Endothelial cell of umbilical vein (primary cell): ENCODE data around the gene BMPER. TPM values are rescaled to one million over a fixed set of nuclear protein-coding genes. Genes with fewer than 3 reads are reported as not detected.

Source experiments
- BruUV-seq: library from RNA; stranded (reverse); fragments of 400-500 nt; replicated peaks from 2 replicates; lab custom pipeline; 2021; lab: Mats Ljungman, UMichigan
- CTCF ChIA-PET: fragments of 300-600, 350-600 bp; sonication (Branson Sonifier 250); formaldehyde crosslinking; loops from one replicate; lab custom pipeline; 2021; ENCODE audit warnings: antibody characterized with exemption, inconsistent platforms; lab: Charles Lee
- POLR2A ChIA-PET: fragments of 300-600, 350-600 bp; sonication (Branson Sonifier 250); formaldehyde crosslinking; loops from one replicate; lab custom pipeline; 2021; ENCODE audit warnings: antibody characterized with exemption, inconsistent platforms; lab: Charles Lee
- DNase-seq: peaks from one replicate; pipeline ENCODE4 v3.0.0-alpha.2; 2011; ENCODE audit warnings: low read depth, low spot score
- FAIRE-seq: peaks from 2 replicates; lab custom pipeline; 2011; peaks lifted over from hg19 to GRCh38; lab: Jason Lieb, UNC
- H2AFZ ChIP-seq: 2 replicates; pipeline ENCODE4 v1.6.0; 2012; ENCODE audit warnings: low read depth, low read length, control low read depth, inconsistent platforms
- H3K27ac ChIP-seq: 2 replicates; pipeline ENCODE4 v1.5.1; 2011; ENCODE audit warnings: low read depth, mild to moderate bottlenecking, control low read depth, low read length, moderate library complexity; ENCODE audit not compliant: insufficient read depth
- H3K27me3 ChIP-seq, 2 experiments: 2 replicates each; pipeline versions ENCODE4 v1.6.0 to v1.6.1; 2011; ENCODE audit warnings: low read length in 2 of 2, mixed read lengths in 1 of 2; ENCODE audit not compliant: control insufficient read depth in 2 of 2, insufficient read depth in 2 of 2
- H3K36me3 ChIP-seq, 2 experiments: 2 replicates in 1 of 2; 3 replicates in 1 of 2; pipeline ENCODE4 v1.5.1; 2011; ENCODE audit warnings: low read length in 2 of 2, mild to moderate bottlenecking in 1 of 2, moderate library complexity in 1 of 2; ENCODE audit not compliant: control insufficient read depth in 2 of 2, insufficient read depth in 2 of 2; ENCODE audit errors: extremely low read depth in 1 of 2
- H3K4me1 ChIP-seq: 3 replicates; pipeline ENCODE4 v1.5.1; 2011; ENCODE audit warnings: mild to moderate bottlenecking, low read length; ENCODE audit not compliant: control insufficient read depth, insufficient read depth; ENCODE audit errors: extremely low read depth
- H3K4me2 ChIP-seq: 2 replicates; pipeline ENCODE4 v1.6.1; 2011; ENCODE audit warnings: low read length, control low read depth, mixed read lengths; ENCODE audit not compliant: insufficient read depth
- H3K4me3 ChIP-seq, 3 experiments: fragments of 200-600 bp in 1 of 3; sonication (generic), shearing (Covaris generic) in 1 of 3; replicated peaks in 1 of 3; 2 replicates each; pipeline ENCODE4 v1.5.1; 2011 to 2016; ENCODE audit warnings: control low read depth in 3 of 3, low read length in 3 of 3, mild to moderate bottlenecking in 2 of 3, inconsistent platforms in 1 of 3, low read depth in 1 of 3, moderate library complexity in 1 of 3; ENCODE audit not compliant: insufficient read depth in 1 of 3
- H3K79me2 ChIP-seq: 2 replicates; pipeline ENCODE4 v1.6.0; 2012; ENCODE audit warnings: low read length, inconsistent platforms; ENCODE audit not compliant: control insufficient read depth, insufficient read depth
- H3K9ac ChIP-seq: replicated peaks from 2 replicates; pipeline ENCODE3; 2011; ENCODE audit warnings: low read length, control low read depth; ENCODE audit not compliant: insufficient read depth; ENCODE audit errors: extremely low read depth
- H3K9me1 ChIP-seq: replicated peaks from 3 replicates; pipeline ENCODE4 v1.6.0; 2011; ENCODE audit warnings: mild to moderate bottlenecking, low read length; ENCODE audit not compliant: control insufficient read depth, insufficient read depth; ENCODE audit errors: extremely low read depth
- H3K9me3 ChIP-seq: replicated peaks from 2 replicates; pipeline ENCODE4 v1.5.1; 2012; ENCODE audit warnings: low read length, inconsistent platforms; ENCODE audit not compliant: control insufficient read depth, insufficient read depth
- H4K20me1 ChIP-seq: replicated peaks from 2 replicates; pipeline ENCODE3; 2011; ENCODE audit warnings: mild to moderate bottlenecking, low read length; ENCODE audit not compliant: control insufficient read depth, insufficient read depth; ENCODE audit errors: extremely low read depth
- CTCF ChIP-seq, 2 donors: IDR thresholded peaks; 1 replicate in 1 of 2; 2 replicates in 1 of 2; pipeline ENCODE4 v1.5.1; 2011; ENCODE audit warnings: low read length in 2 of 2, mild to moderate bottlenecking in 2 of 2, moderate library complexity in 2 of 2, control low read depth in 1 of 2, inconsistent platforms in 1 of 2, low read depth in 1 of 2; ENCODE audit not compliant: insufficient read depth in 1 of 2; ENCODE audit errors: extremely low read depth in 1 of 2
- EZH2 ChIP-seq: IDR thresholded peaks from 2 replicates; pipeline ENCODE4 v1.6.1; 2012; ENCODE audit warnings: borderline replicate concordance, low read depth, mild to moderate bottlenecking, moderate library complexity, low read length, inconsistent platforms; ENCODE audit not compliant: severe bottlenecking
- FOS ChIP-seq: IDR thresholded peaks from 2 replicates; pipeline ENCODE4 v1.6.1; 2011; ENCODE audit warnings: mild to moderate bottlenecking, low read length, moderate library complexity, borderline replicate concordance; ENCODE audit not compliant: insufficient read depth
- GATA2 ChIP-seq: IDR thresholded peaks from 2 replicates; pipeline ENCODE4 v1.7.0; 2011; ENCODE audit warnings: low read depth, mild to moderate bottlenecking, moderate library complexity, mixed read lengths, low read length; ENCODE audit not compliant: insufficient read length, insufficient read depth
- JUN ChIP-seq: IDR thresholded peaks from 2 replicates; pipeline ENCODE4 v1.6.1; 2011; ENCODE audit warnings: borderline replicate concordance, low read depth; ENCODE audit not compliant: insufficient read length, insufficient read depth
- MAX ChIP-seq: IDR thresholded peaks from 2 replicates; pipeline ENCODE4 v1.6.1; 2011; ENCODE audit not compliant: insufficient read depth, insufficient read length
- MYC ChIP-seq: IDR thresholded peaks from one replicate; pipeline ENCODE4 v1.6.1; 2011; ENCODE audit warnings: mild to moderate bottlenecking, low read depth, low read length
- POLR2A ChIP-seq: IDR thresholded peaks from 2 replicates; pipeline ENCODE4 v1.6.1; 2012; ENCODE audit warnings: low read depth, mild to moderate bottlenecking, control low read depth, low read length
- POLR2AphosphoS5 ChIP-seq: IDR thresholded peaks from 2 replicates; pipeline ENCODE4 v1.6.1; 2012; ENCODE audit warnings: low read depth, mild to moderate bottlenecking, control low read depth, low read length, moderate library complexity; ENCODE audit not compliant: insufficient read depth
- dilution Hi-C: fragments of 300-500 bp; cut with MboI; formaldehyde crosslinking; loops from one replicate; pipeline ENCODE4 v1.15.0; 2019; ENCODE audit warnings: low sequenced_read_pairs; ENCODE audit not compliant: extremely low pct_ligation_motif_present
- intact Hi-C: fragments of 100-400 bp; cut with micrococcal nuclease; formaldehyde crosslinking; loops from one replicate; pipeline ENCODE4 v1.10.0; 2022
- polyA plus RNA-seq, 4 experiments: library from polyadenylated mRNA; depleted of rRNA in 3 of 4; stranded (reverse) in 3 of 4; unstranded in 1 of 4; fragments of >200 nt; gene quantifications; 2 replicates each; pipeline versions ENCODE4 v1.2.1 to v1.2.3, GENCODE V29; 2011 to 2012; ENCODE audit warnings: missing spikeins in 1 of 4
- total RNA-seq: library from RNA; stranded (reverse); gene quantifications from 2 replicates; pipeline ENCODE4 v1.2.3, GENCODE V29; 2021

BMPER gene
- total and polyA plus RNA-seq, 2 donors (not counting 3 experiments of a cell fraction or from before 2014, with no cell fraction given) = 0.10 to 0.13 TPM

DNA sequence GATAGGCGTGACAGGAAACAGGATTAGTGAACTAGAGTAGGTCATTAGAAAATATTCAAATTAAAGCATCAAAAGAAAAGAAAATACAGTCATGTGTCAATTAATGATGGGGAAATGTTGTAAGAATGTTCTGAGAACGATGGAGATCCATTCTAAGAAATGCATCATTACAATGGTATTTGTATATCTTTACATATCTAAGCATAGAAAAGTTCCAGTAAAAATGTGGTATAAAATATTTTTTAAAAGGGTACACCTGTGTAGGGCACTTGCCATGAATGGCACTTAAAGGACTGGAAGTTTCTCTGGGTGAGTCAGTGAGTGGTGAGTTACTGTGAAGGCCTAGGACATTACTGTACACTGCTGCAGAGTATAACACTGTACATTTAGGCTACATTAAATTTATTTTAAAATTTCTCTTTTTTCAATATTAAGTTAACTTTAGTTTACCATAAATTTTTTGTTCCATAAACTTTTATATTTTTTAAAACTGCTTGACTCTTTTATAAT lies 282.5 kb downstream of the BMPER start:
- dilution Hi-C loops = no loop called here
- H3K4me2 ChIP-seq = no peak overlapping the region

More for the DNA sequence above, 282.5 kb downstream of the BMPER start:
- H3K4me3 ChIP-seq = no peak overlapping the region
- ChIA-PET CTCF (no interaction called here), POLR2A (no interaction called here)
- no TSS peak for BruUV-seq
- DNase-seq = no peak
- H3K27me3 ChIP-seq = no peaks in the 10 kb centered on the region
- TF ChIP-seq CTCF (IDR thresholded peaks at IDR 0.05; ENCODE audit: extremely low read depth in 1 of 2, insufficient read depth in 1 of 2, low read depth in 1 of 2, low read length in 2 of 2) (no peak), MYC (no peak), MAX (no peak), GATA2 (no peak), FOS (no peak), POLR2A (no peak), JUN (no peak), EZH2 (no peak), POLR2AphosphoS5 (no peak)
- no peak overlapping the region for H2AFZ ChIP-seq
- H3K9ac ChIP-seq = no peak overlapping the region
- H3K9me1 ChIP-seq = no peaks in the 10 kb centered on the region
- FAIRE-seq = no peak
- intact Hi-C loops = no loop called here
- H3K4me1 ChIP-seq = no peaks in the 10 kb centered on the region
- no peaks in the 10 kb centered on the region for H3K36me3 ChIP-seq
- no peaks in the 10 kb centered on the region for H4K20me1 ChIP-seq
- no peaks in the 10 kb centered on the region for H3K9me3 ChIP-seq
- no peak overlapping the region for H3K27ac ChIP-seq
- no peaks in the 10 kb centered on the region for H3K79me2 ChIP-seq
